Loucy (cell line): ENCODE measurements around the gene TMEM245.

Source experiments
- EZH2phosphoT487 ChIP-seq: fragments of 200-600 bp; IDR thresholded peaks from 2 replicates; pipeline ENCODE4 v1.6.1; 2018; ENCODE audit warnings: antibody characterized with exemption, mild to moderate bottlenecking, moderate library complexity, borderline replicate concordance
- TF ChIP-seq, protein P1 (sequence below): fragments of 200-600 bp; sonication (generic); conservative IDR thresholded peaks from 2 replicates; pipeline ENCODE4 v1.5.1; 2014; ENCODE audit warnings: mild to moderate bottlenecking, antibody characterized with exemption, low read length

DNA sequence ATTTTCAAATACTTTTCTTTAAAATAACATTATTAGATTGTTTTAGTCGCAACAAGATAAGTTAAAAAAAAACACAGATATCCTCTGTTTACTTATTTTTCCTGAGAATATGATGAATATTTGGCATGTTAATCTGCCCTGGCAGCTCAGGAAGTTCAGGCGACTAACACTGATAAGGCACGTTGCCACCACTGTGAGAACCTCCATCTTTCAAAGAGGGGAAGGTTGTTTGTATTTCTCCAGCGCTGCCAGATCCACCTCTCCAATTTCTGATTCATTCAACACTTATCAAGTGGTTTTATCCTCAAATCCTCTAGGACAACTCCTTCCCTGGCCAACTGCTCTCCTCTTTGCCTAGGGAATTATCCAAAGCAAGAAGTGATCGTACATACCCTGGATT is 128.3 kb downstream of the TMEM245 start:
- TF ChIP-seq, protein P1, sequence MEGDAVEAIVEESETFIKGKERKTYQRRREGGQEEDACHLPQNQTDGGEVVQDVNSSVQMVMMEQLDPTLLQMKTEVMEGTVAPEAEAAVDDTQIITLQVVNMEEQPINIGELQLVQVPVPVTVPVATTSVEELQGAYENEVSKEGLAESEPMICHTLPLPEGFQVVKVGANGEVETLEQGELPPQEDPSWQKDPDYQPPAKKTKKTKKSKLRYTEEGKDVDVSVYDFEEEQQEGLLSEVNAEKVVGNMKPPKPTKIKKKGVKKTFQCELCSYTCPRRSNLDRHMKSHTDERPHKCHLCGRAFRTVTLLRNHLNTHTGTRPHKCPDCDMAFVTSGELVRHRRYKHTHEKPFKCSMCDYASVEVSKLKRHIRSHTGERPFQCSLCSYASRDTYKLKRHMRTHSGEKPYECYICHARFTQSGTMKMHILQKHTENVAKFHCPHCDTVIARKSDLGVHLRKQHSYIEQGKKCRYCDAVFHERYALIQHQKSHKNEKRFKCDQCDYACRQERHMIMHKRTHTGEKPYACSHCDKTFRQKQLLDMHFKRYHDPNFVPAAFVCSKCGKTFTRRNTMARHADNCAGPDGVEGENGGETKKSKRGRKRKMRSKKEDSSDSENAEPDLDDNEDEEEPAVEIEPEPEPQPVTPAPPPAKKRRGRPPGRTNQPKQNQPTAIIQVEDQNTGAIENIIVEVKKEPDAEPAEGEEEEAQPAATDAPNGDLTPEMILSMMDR: no peak
- TF ChIP-seq EZH2phosphoT487: no peak
